ENCODE data around the gene SLC25A1. TPM values are rescaled to one million over a fixed set of nuclear protein-coding genes. Genes with fewer than 3 reads are reported as not detected.

Gene SLC25A1
- total and polyA plus RNA-seq, 2 donors = 15.3 to 18.5 TPM

DNA sequence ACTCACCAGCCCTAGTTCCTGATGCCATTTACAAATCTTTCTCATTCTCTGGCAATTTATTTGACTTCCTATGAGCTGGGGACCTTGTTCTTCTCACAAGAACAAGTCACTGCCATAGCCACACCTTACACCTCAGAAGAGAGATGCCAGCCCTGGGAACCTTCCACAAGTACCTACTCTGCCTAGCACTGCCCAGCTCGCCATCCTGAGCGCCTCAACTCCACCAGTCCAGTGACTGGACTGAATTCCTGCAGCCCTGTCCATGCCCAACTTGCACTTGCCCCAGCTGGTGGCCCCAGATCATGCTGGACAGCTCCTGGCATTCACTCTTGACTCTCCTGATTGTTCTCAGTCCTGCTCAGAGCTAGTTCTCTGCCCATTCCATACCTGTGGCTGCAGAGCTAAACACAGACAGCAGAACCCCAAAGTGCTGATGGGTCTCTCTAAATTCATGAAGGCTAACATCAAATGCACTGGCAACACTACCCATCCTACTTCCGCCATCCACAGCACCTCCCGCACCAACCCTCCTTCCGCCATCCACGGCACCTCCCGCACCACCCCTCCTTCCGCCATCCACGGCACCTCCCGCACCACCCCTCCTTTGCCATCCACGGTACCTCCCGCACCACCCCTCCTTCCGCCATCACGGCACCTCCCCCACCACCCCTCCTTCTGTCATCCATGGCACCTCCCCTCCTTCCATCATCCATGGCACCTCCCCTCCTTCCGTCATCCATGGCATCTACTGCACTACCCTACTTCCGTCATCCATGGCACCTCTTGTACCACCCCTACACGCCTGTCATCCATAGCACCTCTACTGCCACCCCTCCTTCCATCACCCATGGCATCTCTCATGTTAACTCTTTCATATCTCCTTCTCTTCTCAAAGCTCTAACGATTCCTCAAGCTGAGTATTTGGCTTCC is 23.6 kb upstream of the SLC25A1 start:
- Histone ChIP-seq H3K36me3 (ENCODE audit: control insufficient read depth in 2 of 2, insufficient read depth in 2 of 2, low read length in 1 of 2) (no peaks in the 10 kb centered on the region), H3K9me3 (ENCODE audit: control insufficient read depth in 2 of 2, insufficient read depth in 1 of 2, low read length in 1 of 2) (no peaks in the 10 kb centered on the region), H3K4me3 (ENCODE audit: low read length in 2 of 2) (no peak overlapping the region), H3K4me1 (ENCODE audit: control insufficient read depth in 2 of 2, insufficient read depth in 2 of 2, low read length in 2 of 2) (no peaks in the 10 kb centered on the region), H3K27ac (ENCODE audit: low read depth in 1 of 2, low read length in 1 of 2) (no peak overlapping the region), H3K27me3 (ENCODE audit: control insufficient read depth in 2 of 2, insufficient read depth in 1 of 2, low read length in 1 of 2) (peaks cover 0 to 2% of the 10 kb centered on the region in 2 donors)
- 95% methylated on average over 18 of the region's 18 CpGs for WGBS
- no peak for DNase-seq (ENCODE audit: low read depth in 6 of 9, low spot score in 9 of 9)

DNA sequence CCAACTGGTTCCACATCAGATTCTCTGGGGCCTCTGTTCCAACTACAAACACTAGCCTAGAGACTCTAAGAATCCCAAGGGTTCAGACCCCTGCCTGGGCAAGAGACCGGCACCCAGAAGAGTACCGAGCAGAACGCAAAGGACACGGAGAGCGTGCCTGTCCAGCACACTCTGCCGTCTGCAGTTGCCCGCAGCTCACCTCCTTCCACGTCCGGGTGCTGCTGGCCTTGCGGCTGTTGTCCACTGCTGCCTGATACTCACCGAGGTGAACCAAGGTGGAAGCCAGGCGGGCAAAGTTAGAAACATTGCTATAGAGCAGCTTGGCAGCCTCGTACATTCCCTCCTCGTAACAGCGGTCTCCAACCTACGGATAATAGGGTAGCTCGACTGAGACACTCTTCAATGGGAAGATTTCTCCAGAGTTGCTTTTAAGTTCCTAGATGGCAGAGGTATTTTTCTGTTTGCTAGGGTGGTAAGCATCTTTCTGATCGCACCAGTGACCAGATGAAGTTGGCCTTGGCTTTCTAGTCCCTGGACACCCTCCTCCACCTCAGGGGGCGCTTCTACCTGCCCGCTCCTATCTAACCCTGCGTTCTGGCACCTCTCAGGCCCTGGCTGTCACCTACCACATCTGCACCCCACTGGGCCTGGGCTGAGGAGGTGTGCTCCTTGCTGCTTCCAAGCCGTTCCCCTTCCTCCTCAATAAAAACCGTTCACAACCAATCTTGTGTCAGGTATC is 22.8 kb upstream of the SLC25A1 start:
- no peak overlapping the region for H3K27ac ChIP-seq (ENCODE audit: low read depth in 1 of 2, low read length in 1 of 2)
- no peaks in the 10 kb centered on the region for H3K4me1 ChIP-seq (ENCODE audit: control insufficient read depth in 2 of 2, insufficient read depth in 2 of 2, low read length in 2 of 2)
- H3K27me3 ChIP-seq (ENCODE audit: control insufficient read depth in 2 of 2, insufficient read depth in 1 of 2, low read length in 1 of 2) = peaks cover 0 to 2% of the 10 kb centered on the region in 2 donors
- WGBS = 97% methylated on average over 23 of the region's 23 CpGs
- H3K9me3 ChIP-seq (ENCODE audit: control insufficient read depth in 2 of 2, insufficient read depth in 1 of 2, low read length in 1 of 2) = no peaks in the 10 kb centered on the region
- no peak for DNase-seq (ENCODE audit: low read depth in 6 of 9, low spot score in 9 of 9)
- no peaks in the 10 kb centered on the region for H3K36me3 ChIP-seq (ENCODE audit: control insufficient read depth in 2 of 2, insufficient read depth in 2 of 2, low read length in 1 of 2)
- H3K4me3 ChIP-seq (ENCODE audit: low read length in 2 of 2) = no peak overlapping the region

DNA sequence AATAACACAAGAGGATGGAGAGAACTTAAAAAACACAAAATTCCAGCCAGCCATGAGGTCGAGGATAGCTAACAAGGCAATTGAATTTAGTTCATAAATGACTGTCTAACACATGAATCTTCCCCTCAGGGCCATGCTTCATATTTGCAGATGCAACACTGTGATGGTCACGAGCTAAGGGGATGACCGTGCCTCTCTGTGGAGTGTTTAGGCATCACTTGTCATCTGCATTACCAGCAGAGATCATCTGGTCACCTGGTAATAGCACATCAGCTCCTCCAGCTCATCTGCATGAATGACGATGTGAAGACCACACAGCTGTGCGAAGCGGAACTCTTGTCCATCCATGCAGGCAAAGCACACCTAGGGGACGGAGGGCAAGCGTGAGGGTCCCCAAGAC is 20.9 kb upstream of the SLC25A1 start:
- peaks cover 0 to 2% of the 10 kb centered on the region in 2 donors for H3K27me3 ChIP-seq (ENCODE audit: control insufficient read depth in 2 of 2, insufficient read depth in 1 of 2, low read length in 1 of 2)
- no peak for DNase-seq (ENCODE audit: low read depth in 6 of 9, low spot score in 9 of 9)
- no peaks in the 10 kb centered on the region for H3K36me3 ChIP-seq (ENCODE audit: control insufficient read depth in 2 of 2, insufficient read depth in 2 of 2, low read length in 1 of 2)
- no peaks in the 10 kb centered on the region for H3K9me3 ChIP-seq (ENCODE audit: control insufficient read depth in 2 of 2, insufficient read depth in 1 of 2, low read length in 1 of 2)
- 95% methylated on average over 8 of the region's 8 CpGs for WGBS
- H3K4me3 ChIP-seq (ENCODE audit: low read length in 2 of 2) = no peak overlapping the region
- no peaks in the 10 kb centered on the region for H3K4me1 ChIP-seq (ENCODE audit: control insufficient read depth in 2 of 2, insufficient read depth in 2 of 2, low read length in 2 of 2)
- no peak overlapping the region for H3K27ac ChIP-seq (ENCODE audit: low read depth in 1 of 2, low read length in 1 of 2)

DNA sequence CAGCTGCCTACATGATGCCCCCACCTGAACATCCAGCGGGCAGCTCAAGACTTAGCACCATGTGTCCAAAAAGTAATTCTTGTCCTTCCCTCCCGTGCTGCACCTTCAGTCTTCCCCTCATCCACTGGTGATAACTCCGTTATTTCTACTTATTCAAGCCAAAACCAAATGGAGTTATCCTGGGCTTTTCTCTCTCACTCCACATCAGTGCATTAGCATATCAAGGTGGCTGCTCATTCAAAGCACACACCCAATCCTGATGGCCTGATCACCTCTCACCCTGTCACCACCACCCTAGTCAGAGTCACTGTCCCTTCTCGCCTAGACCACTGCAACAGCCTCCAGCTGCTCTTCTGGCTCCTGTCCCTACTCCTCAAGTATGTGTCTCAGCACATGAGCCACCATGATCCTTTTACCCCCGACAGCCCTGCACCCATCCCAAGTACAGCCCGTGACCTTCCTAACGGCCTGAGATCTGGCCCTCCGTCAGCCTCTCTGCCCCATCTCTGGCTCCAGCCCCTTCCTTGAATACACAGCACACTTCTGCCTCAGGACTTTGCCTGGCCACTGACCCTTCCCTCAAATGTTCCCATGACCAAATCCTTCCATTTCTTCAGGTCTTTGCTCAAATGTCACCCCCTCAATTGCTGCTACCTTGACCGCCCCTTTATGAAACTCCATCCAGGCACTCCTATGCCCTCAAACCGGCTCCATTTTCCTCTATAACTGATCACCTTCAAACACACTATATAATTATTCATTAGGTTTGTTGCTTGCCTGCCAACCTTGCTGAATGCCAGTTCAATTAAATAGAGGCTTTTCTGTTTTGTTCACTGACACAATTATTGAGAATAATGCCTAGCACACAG is 19.7 kb upstream of the SLC25A1 start:
- Histone ChIP-seq H3K27ac (ENCODE audit: low read depth in 1 of 2, low read length in 1 of 2) (no peak overlapping the region), H3K4me1 (ENCODE audit: control insufficient read depth in 2 of 2, insufficient read depth in 2 of 2, low read length in 2 of 2) (no peaks in the 10 kb centered on the region), H3K4me3 (ENCODE audit: low read length in 2 of 2) (no peak overlapping the region), H3K27me3 (ENCODE audit: control insufficient read depth in 2 of 2, insufficient read depth in 1 of 2, low read length in 1 of 2) (peaks cover 0 to 2% of the 10 kb centered on the region in 2 donors), H3K9me3 (ENCODE audit: control insufficient read depth in 2 of 2, insufficient read depth in 1 of 2, low read length in 1 of 2) (no peaks in the 10 kb centered on the region), H3K36me3 (ENCODE audit: control insufficient read depth in 2 of 2, insufficient read depth in 2 of 2, low read length in 1 of 2) (no peaks in the 10 kb centered on the region)
- no peak for DNase-seq (ENCODE audit: low read depth in 6 of 9, low spot score in 9 of 9)
- WGBS = 96% methylated on average over 10 of the region's 10 CpGs

DNA sequence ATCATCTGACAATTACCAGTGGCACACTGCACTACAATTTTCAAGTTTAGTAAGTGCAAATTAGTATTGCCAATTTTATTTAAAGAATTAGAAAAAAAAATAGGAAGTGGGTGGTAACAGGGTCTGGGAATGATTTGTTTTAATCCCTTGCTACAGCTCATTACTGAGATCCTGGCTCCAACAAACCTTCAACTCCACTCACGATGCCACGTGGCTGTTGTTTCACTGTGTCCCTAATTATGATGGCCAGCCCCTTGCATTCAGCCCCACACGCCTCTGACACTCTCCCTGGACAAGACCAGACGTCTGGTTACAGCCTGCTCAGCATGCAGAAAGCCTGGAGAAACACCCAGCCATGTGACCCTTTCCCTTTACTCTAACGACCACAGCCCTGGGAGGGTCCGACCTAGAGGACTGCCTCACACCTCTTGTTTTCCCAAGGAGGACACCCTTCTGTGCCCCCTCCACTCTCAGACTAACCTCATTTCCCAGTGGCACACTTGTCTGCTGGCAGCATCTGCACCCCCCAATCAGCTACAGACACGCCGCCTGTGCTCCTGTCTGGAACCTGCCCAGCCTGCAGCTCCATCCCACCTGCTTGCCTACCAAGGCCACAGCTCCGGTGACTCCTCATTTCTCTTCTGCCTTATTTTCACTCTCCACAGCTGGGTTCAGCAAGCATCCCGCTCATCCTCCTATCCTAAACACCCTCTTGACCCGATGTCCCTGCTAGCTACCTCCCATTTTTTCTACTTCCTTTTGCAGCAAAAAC is 18.5 kb upstream of the SLC25A1 start:
- Histone ChIP-seq H3K27ac (ENCODE audit: low read depth in 1 of 2, low read length in 1 of 2) (no peak overlapping the region), H3K4me1 (ENCODE audit: control insufficient read depth in 2 of 2, insufficient read depth in 2 of 2, low read length in 2 of 2) (no peaks in the 10 kb centered on the region), H3K4me3 (ENCODE audit: low read length in 2 of 2) (no peak overlapping the region), H3K9me3 (ENCODE audit: control insufficient read depth in 2 of 2, insufficient read depth in 1 of 2, low read length in 1 of 2) (no peaks in the 10 kb centered on the region), H3K27me3 (ENCODE audit: control insufficient read depth in 2 of 2, insufficient read depth in 1 of 2, low read length in 1 of 2) (peaks cover 0 to 2% of the 10 kb centered on the region in 2 donors), H3K36me3 (ENCODE audit: control insufficient read depth in 2 of 2, insufficient read depth in 2 of 2, low read length in 1 of 2) (no peaks in the 10 kb centered on the region)
- 95% methylated on average over 11 of the region's 11 CpGs for WGBS
- no peak for DNase-seq (ENCODE audit: low read depth in 6 of 9, low spot score in 9 of 9)

DNA sequence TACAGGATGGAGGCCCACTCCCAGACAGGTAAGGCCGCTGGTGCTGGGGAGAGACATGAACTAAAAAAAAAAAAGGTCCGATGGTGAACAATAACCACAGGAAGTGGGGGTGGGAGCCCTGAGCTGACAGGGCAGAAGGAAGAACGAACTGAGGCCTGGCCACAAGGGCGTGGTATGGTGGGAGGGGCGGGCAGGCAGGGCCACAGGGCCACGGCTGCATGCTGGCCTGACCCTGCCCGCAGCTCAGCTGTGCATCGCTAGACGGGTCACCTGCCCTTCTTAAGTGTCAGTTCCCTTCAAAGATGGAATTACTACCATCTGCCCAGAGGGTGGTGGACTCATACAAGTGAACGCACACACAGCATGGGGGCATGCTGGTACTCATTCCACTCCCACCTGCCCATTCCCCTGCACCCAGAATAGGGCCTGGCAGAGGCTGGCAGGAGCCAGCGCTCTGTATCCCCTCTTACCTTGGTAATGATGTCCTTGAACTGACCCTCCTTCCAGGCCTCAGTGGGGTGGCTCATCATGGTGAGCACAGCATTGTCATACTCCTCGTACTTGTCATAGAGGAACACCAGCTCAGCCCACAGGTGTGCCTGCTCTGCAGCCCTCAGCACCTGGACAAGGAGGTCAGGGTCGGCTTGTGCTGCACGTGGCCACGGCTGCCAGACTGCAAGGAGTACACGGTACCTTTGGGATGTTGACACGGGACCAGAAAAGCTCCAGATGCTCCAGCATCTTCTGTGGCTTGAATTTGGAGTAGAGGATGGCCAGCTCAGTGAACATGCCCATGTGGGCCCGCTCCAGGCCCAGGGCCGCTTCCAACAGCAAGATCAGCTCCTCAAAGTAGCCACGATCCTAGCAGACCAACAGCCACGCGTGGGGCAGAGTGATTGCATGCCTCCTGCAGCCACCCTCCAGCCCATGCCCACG is 17.5 kb upstream of the SLC25A1 start:
- Histone ChIP-seq H3K9me3 (ENCODE audit: control insufficient read depth in 2 of 2, insufficient read depth in 1 of 2, low read length in 1 of 2) (no peaks in the 10 kb centered on the region), H3K4me1 (ENCODE audit: control insufficient read depth in 2 of 2, insufficient read depth in 2 of 2, low read length in 2 of 2) (no peaks in the 10 kb centered on the region), H3K27ac (ENCODE audit: low read depth in 1 of 2, low read length in 1 of 2) (no peak overlapping the region), H3K27me3 (ENCODE audit: control insufficient read depth in 2 of 2, insufficient read depth in 1 of 2, low read length in 1 of 2) (peaks cover 0 to 2% of the 10 kb centered on the region in 2 donors), H3K36me3 (ENCODE audit: control insufficient read depth in 2 of 2, insufficient read depth in 2 of 2, low read length in 1 of 2) (no peaks in the 10 kb centered on the region), H3K4me3 (ENCODE audit: low read length in 2 of 2) (no peak overlapping the region)
- 76% methylated on average over 23 of the region's 23 CpGs for WGBS
- no peak for DNase-seq (ENCODE audit: low read depth in 6 of 9, low spot score in 9 of 9)

DNA sequence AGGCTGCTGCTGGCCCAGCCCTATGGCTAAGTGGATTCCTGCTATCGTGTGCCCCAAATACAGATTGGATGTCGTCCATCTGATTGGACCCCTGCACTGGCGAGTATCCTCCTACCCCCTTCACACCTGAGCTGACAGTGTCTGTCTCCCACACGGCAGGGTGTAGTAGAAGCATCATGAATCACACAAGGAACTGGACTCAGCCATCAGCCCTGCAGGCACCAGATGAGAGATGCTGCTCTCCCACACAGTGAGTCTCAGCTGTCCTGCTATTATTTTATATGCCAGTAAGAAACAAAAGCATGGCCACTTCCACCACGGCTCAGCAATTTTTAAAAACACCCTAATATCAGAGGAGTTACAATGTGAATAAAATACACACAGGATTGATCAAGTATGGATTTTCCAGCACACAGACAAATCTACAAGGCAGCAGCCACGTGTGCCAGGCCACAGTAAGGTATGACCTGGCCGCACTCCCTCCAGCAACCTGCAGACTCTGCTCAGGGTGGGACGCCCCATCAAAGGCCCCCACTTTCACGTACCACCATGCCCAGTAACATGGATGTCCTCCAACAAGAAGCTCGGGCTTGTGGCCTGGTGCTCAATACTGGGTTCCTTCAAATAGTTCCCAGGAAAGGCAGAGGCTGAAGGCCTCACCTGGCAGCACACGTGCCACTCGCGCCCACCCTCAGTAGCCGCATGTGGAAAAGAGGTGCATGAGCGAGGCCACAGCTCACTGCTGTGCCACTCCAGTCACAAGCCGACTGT is 16.4 kb upstream of the SLC25A1 start:
- no peak overlapping the region for H3K27ac ChIP-seq (ENCODE audit: low read depth in 1 of 2, low read length in 1 of 2)
- no peaks in the 10 kb centered on the region for H3K9me3 ChIP-seq (ENCODE audit: control insufficient read depth in 2 of 2, insufficient read depth in 1 of 2, low read length in 1 of 2)
- H3K4me1 ChIP-seq (ENCODE audit: control insufficient read depth in 2 of 2, insufficient read depth in 2 of 2, low read length in 2 of 2) = no peaks in the 10 kb centered on the region
- 97% methylated on average over 16 of the region's 16 CpGs for WGBS
- no peaks in the 10 kb centered on the region for H3K36me3 ChIP-seq (ENCODE audit: control insufficient read depth in 2 of 2, insufficient read depth in 2 of 2, low read length in 1 of 2)
- peaks cover 0 to 2% of the 10 kb centered on the region in 2 donors for H3K27me3 ChIP-seq (ENCODE audit: control insufficient read depth in 2 of 2, insufficient read depth in 1 of 2, low read length in 1 of 2)
- DNase-seq (ENCODE audit: low read depth in 6 of 9, low spot score in 9 of 9) = no peak
- H3K4me3 ChIP-seq (ENCODE audit: low read length in 2 of 2) = no peak overlapping the region
